ENCODE measurements around the gene KRTAP22-2.

KRTAP22-2 gene

GRCh38 chr21:30620522-30620921, 30.3 kb upstream of the KRTAP22-2 start, which contains the start of gene KRTAP20-4:
Gene KRTAP20-4 (plus strand): TSS chr21:30620627.
- TF ChIP-seq CTCF (IDR thresholded peaks at IDR 0.05; ENCODE audit: insufficient read depth, missing control alignments), result no peak
- DNase-seq (ENCODE audit: insufficient read length, low spot score), result no peak
- no peak for FAIRE-seq

DNA sequence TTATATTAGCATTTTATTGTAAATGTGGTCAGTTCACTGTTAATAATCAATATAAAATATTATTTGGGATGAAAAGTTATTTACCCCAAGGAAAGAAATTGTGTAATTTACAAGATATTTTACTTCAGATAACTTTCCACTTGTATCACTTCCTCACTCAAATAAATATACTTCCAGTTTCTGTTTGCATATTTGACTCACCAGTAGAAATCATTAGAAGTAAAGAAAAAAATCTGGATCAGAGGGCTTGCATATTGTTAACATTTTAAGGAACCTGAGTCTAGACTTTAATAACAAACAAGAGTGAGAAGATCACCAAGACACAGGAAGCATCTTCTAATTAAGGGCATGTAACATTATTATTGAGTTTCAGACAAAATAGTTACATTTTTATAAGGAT, 29.9 kb upstream of the KRTAP22-2 start:
- no peak for TF ChIP-seq CTCF (IDR thresholded peaks at IDR 0.05; ENCODE audit: insufficient read depth, missing control alignments)
- no peak for DNase-seq (ENCODE audit: insufficient read length, low spot score)
- FAIRE-seq, result no peak

DNA sequence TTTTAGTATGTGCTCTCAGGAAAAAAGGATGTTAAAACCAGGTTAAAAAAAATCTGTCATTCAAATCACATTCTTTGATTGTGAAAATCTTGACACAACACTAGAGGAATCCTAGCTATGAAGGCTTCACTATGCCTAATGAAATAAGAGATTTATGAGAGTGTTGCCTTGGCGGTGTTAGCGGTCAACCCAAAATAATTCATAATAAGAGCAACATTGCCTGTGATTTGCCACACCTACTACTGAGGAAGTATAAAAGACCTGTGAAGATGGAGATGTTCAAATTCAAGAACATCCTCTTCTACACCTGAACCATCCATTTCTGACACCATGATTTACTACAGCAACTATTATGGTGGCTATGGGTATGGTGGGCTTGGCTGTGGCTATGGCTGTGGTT, 25.9 kb upstream of the KRTAP22-2 start, which contains the start of gene KRTAP20-1:
Gene KRTAP20-1 (plus strand): TSS at position 301 of the 400 bp plus-strand sequence. CDS start 30 bp downstream, at position 331.
- FAIRE-seq (no peak), DNase-seq (ENCODE audit: insufficient read length, low spot score) (no peak)
- TF ChIP-seq CTCF (IDR thresholded peaks at IDR 0.05; ENCODE audit: insufficient read depth, missing control alignments), result no peak

DNA sequence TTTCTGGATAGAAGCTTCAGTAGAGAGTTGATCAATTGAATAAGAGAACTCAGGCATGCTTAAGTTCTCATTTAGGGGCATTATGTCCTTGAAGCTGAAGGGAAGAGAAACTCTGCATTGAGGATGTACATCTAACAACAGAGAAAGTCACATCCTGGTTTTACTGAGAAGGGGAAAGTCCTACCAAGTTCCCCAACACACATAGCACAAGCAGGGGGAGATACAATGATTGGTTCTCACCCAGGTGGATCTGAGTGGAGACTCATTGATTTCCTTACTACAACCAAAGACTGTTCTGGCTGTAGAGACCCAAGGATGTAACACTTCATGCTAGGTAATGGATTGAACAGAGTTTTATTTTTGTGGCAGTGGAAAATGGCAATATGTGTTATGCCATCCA, 25.0 kb upstream of the KRTAP22-2 start:
- FAIRE-seq, result no peak
- no peak for DNase-seq (ENCODE audit: insufficient read length, low spot score)
- TF ChIP-seq CTCF (IDR thresholded peaks at IDR 0.05; ENCODE audit: insufficient read depth, missing control alignments), result no peak

DNA sequence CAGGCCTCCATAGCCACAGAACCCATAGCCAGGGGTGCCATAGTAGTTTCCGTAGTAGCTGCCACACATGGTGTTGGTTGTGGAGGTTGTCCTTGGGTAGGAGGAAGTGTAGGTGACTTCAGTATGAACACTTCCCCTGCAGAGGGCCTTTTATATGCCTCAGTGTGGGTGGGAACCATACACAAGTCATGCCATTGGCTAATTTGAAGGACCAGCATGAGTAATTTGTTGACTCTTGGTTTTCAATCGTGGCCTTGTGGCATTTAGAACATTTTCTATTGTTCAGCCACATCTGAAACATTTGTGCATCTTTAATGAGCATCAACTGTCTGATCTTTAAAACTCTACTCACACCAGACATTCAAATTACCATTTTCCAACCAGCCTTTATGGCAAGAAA, 23.6 kb upstream of the KRTAP22-2 start, which contains the start of gene KRTAP6-1:
Gene KRTAP6-1 (minus strand): TSS at position 95 of the 400 bp plus-strand sequence. CDS start 26 bp downstream, at position 69.
- DNase-seq (ENCODE audit: insufficient read length, low spot score), result no peak
- no peak for FAIRE-seq
- TF ChIP-seq CTCF (IDR thresholded peaks at IDR 0.05; ENCODE audit: insufficient read depth, missing control alignments), result no peak

DNA sequence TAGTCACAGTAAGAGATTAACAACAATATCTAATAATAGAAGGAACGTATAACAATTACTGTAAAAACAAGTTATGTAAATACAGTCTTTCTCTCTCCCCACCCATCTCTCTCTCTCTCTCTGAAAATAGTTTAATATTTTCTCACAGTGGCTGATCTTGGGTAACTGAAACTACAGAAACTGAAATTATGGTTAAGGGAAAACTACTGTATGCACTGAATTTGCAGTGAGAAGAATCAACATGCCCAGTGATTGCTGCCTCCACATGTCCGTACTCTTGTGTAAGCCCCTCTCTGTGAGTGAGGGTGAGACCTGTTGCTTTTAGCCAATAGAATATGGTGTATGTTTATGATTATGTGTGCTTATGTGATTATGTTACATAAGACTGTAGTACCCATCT, 21.9 kb upstream of the KRTAP22-2 start:
- DNase-seq (ENCODE audit: insufficient read length, low spot score) (no peak), FAIRE-seq (no peak)
- no peak for TF ChIP-seq CTCF (IDR thresholded peaks at IDR 0.05; ENCODE audit: insufficient read depth, missing control alignments)

DNA sequence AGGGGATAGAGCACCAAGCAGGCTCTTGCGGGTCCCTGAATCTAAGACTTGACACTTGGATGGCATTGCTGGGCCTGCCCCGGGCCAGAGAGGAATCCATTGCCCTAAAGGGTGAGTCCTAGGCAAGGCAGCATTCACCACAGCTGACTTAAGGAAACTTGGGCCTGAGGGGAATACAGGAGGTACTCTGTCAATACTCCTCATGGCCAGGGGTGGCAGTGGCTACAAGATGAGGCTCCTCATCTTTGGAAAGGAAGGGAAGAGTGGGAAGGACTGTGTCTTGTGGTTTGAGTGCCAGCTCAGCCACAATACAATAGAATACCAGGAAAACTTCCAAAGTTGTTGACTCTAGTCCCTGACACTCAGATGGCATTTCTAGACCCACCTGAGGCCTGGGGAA, 15.8 kb upstream of the KRTAP22-2 start:
- TF ChIP-seq CTCF (IDR thresholded peaks at IDR 0.05; ENCODE audit: insufficient read depth, missing control alignments), result no peak
- no peak for DNase-seq (ENCODE audit: insufficient read length, low spot score)
- no peak for FAIRE-seq
